Measurements from ENCODE around the gene DLEC1.

Gene DLEC1

DNA sequence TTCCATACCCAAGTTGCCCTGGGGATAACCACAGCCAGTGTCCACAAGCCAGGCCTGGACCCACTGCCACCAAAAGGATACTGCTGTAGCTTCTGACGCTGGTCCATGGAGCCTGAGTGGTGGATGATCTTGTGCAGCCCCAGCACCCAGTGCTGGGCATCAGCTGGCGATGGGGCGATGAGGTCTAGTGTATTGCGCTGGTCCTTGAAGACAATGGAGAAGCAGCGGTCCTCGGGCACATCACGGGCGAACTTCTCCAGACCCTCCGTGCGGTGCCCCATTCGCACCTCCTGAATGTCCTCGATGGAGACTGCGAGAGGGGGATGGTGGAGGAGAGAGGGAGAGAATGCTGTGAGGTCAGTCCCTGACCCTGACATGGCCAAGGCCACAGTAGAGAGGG is 22.6 kb upstream of the DLEC1 start:
- TF ChIP-seq, protein P1, sequence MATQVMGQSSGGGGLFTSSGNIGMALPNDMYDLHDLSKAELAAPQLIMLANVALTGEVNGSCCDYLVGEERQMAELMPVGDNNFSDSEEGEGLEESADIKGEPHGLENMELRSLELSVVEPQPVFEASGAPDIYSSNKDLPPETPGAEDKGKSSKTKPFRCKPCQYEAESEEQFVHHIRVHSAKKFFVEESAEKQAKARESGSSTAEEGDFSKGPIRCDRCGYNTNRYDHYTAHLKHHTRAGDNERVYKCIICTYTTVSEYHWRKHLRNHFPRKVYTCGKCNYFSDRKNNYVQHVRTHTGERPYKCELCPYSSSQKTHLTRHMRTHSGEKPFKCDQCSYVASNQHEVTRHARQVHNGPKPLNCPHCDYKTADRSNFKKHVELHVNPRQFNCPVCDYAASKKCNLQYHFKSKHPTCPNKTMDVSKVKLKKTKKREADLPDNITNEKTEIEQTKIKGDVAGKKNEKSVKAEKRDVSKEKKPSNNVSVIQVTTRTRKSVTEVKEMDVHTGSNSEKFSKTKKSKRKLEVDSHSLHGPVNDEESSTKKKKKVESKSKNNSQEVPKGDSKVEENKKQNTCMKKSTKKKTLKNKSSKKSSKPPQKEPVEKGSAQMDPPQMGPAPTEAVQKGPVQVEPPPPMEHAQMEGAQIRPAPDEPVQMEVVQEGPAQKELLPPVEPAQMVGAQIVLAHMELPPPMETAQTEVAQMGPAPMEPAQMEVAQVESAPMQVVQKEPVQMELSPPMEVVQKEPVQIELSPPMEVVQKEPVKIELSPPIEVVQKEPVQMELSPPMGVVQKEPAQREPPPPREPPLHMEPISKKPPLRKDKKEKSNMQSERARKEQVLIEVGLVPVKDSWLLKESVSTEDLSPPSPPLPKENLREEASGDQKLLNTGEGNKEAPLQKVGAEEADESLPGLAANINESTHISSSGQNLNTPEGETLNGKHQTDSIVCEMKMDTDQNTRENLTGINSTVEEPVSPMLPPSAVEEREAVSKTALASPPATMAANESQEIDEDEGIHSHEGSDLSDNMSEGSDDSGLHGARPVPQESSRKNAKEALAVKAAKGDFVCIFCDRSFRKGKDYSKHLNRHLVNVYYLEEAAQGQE (IDR thresholded peaks at IDR 0.05; ENCODE audit: insufficient read depth in 1 of 2, low read depth in 2 of 2, low read length in 2 of 2): no peak
- TF ChIP-seq POLR2AphosphoS5 (IDR thresholded peaks at IDR 0.05; ENCODE audit: low read depth, low read length) (no peak), TAF1 (IDR thresholded peaks at IDR 0.05; ENCODE audit: borderline replicate concordance, insufficient read depth, low read length) (no peak), SIN3A (IDR thresholded peaks at IDR 0.05; ENCODE audit: borderline replicate concordance, insufficient read depth, low read length) (no peak), FOXP2 (optimal IDR thresholded peaks at IDR 0.05; ENCODE audit: borderline replicate concordance, extremely low read depth, extremely low read length, insufficient read depth) (no peak)

DNA sequence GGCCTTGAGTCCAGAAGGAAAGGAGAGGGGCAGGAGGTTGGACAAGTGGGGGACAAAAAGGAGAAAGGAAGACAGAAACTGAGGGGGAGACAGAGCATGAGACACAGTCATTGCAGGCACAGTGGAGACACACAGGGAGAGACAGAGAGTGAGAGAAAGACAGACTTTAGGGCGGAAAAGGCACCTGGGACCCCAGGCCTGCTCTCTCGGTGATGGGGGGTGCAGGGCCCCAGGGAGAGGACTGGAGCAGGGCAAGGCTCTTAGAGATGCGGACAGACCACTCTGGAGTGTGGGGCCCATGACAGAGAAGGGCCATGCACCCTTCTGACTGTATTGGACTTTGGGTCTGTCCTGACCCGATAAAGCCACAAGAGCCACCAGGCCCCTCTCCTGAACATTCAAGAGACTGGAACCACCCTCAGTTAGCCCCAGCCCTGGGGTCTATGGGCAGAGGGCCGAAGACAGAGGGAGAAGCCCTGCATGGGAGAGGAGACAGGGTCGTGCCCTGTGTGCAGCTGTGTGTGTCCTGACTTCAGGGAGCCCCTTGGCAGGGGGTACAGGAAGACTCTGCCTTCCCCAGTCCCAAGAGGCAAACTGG is 22.1 kb upstream of the DLEC1 start:
- TF ChIP-seq SIN3A (IDR thresholded peaks at IDR 0.05; ENCODE audit: borderline replicate concordance, insufficient read depth, low read length): no peak
- TF ChIP-seq, protein P1 (IDR thresholded peaks at IDR 0.05; ENCODE audit: insufficient read depth in 1 of 2, low read depth in 2 of 2, low read length in 2 of 2): no peak
- no peak for TF ChIP-seq FOXP2 (optimal IDR thresholded peaks at IDR 0.05; ENCODE audit: borderline replicate concordance, extremely low read depth, extremely low read length, insufficient read depth)
- no peak for TF ChIP-seq POLR2AphosphoS5 (IDR thresholded peaks at IDR 0.05; ENCODE audit: low read depth, low read length)
- no peak for TF ChIP-seq TAF1 (IDR thresholded peaks at IDR 0.05; ENCODE audit: borderline replicate concordance, insufficient read depth, low read length)

DNA sequence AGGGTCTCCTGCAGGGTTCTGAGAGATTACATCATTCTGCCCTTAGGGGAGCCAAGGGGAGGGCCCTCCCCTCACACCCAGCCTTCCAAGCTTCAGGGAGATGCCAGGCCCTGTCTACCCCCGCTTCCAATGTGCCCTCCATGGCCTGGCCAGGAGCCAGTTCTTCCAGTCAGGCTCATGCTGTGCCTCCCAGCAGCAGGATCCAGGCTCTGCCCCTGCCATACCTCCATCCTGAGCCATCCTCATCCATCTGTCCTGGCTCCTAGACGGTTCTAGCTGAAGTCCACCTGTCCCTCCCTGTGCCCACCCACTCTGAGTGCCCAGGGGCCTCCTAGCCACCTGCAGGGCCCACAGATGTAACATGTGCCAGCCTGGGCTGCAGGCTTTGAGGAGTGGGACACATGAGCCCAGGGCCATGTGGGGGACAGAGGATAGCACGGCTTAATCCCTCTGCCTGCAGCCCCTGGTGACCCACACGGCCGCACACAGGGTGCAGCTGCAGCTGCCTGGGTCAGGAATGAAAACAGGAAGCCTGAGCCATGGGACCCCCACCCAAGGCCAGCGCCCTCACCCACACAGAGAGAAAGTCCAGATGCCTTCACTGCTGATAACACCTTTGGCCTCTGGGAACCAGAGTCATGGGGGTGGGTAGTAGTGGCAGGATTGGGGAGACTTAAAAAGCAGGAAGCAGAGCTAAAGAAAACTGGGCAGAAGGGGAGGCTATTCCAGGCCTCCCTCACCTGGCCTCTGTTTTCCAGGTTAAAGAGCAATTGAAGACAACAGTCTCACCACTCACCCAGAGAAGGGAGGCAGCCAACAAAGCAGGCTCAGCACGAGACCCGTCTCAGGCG is 21.3 kb upstream of the DLEC1 start:
- TF ChIP-seq, protein P1 (IDR thresholded peaks at IDR 0.05; ENCODE audit: insufficient read depth in 1 of 2, low read depth in 2 of 2, low read length in 2 of 2): no peak
- TF ChIP-seq SIN3A (IDR thresholded peaks at IDR 0.05; ENCODE audit: borderline replicate concordance, insufficient read depth, low read length) (no peak), POLR2AphosphoS5 (IDR thresholded peaks at IDR 0.05; ENCODE audit: low read depth, low read length) (no peak), FOXP2 (optimal IDR thresholded peaks at IDR 0.05; ENCODE audit: borderline replicate concordance, extremely low read depth, extremely low read length, insufficient read depth) (no peak), TAF1 (IDR thresholded peaks at IDR 0.05; ENCODE audit: borderline replicate concordance, insufficient read depth, low read length) (no peak)

DNA sequence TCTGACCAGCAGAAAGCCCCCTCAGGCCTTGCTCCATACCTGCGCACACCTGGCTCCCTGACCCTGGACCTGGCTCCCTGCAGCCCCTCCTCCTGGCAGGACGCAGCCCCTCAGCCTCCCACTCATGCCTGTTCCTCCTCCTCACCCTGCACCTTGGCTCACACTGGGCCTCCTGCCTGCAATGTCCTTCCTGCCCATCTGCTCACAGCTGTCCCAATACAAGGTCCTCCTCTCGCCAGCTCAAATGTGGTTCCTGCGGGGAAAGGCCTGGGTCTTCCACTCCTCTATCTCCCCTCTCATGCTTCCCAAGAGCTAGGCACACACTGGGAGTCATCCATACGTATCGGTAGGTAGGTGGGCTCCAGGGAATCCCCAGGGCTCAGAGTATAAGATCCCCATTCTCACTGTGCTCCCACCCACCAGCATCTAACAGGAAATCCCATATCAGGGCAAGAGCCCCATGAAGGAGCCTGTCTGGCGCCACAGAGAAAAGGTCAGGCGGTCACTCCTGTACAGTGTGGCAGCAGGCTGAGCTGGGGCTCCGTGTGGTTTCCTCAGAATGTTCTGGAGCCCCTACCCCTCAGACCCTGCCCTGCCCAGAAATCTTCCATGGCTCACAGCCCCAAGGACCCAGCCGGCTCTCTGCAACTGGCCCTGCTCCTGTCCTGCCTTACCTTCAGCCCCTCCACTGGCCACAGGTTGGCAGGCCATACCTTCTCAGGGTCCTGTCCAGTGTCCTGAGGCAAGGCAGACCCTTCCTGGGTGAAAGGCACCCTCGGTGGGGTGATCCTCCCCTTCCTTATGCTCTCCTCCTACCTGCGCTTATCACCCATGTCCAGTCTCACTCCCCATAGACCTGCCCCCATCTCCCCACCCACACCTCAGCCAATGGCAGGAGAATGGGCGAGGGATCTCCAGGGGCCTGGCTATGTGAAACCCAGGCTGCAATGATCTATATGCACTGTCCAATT is 20.4 kb upstream of the DLEC1 start:
- TF ChIP-seq, protein P1 (IDR thresholded peaks at IDR 0.05; ENCODE audit: insufficient read depth in 1 of 2, low read depth in 2 of 2, low read length in 2 of 2): no peak
- TF ChIP-seq SIN3A (IDR thresholded peaks at IDR 0.05; ENCODE audit: borderline replicate concordance, insufficient read depth, low read length) (no peak), TAF1 (IDR thresholded peaks at IDR 0.05; ENCODE audit: borderline replicate concordance, insufficient read depth, low read length) (no peak), FOXP2 (optimal IDR thresholded peaks at IDR 0.05; ENCODE audit: borderline replicate concordance, extremely low read depth, extremely low read length, insufficient read depth) (no peak), POLR2AphosphoS5 (IDR thresholded peaks at IDR 0.05; ENCODE audit: low read depth, low read length) (no peak)

Data from PFSK-1 (cell line).